ENCODE data around the gene OR6A2.

DNA sequence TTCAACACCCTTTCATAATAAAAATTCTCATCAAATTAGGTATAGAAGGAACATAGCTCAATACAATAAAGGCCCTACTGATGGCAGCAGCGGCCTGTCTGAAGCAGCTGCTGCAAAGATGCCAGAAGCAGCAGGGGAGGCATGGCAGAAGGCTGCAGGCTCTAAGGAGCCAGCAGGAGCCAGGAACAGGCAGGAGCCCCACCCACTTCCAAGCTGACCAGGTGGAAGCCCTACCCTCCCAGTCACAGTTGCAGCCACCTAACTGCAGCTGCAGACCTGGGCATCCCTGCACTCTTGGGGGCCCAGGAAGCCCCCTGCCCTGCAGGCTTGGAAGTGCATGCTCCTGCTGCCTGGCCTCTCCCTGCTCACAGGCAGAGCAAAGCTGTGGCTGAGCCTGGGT lies 18.2 kb upstream of the OR6A2 start:
- TF ChIP-seq, protein P1, sequence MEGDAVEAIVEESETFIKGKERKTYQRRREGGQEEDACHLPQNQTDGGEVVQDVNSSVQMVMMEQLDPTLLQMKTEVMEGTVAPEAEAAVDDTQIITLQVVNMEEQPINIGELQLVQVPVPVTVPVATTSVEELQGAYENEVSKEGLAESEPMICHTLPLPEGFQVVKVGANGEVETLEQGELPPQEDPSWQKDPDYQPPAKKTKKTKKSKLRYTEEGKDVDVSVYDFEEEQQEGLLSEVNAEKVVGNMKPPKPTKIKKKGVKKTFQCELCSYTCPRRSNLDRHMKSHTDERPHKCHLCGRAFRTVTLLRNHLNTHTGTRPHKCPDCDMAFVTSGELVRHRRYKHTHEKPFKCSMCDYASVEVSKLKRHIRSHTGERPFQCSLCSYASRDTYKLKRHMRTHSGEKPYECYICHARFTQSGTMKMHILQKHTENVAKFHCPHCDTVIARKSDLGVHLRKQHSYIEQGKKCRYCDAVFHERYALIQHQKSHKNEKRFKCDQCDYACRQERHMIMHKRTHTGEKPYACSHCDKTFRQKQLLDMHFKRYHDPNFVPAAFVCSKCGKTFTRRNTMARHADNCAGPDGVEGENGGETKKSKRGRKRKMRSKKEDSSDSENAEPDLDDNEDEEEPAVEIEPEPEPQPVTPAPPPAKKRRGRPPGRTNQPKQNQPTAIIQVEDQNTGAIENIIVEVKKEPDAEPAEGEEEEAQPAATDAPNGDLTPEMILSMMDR (IDR thresholded peaks at IDR 0.05): no peak
- TF ChIP-seq POLR2AphosphoS5 (IDR thresholded peaks at IDR 0.05): no peak

All from breast epithelium (tissue), 3 donors.